Transverse colon (tissue), 4 donors: ENCODE results near the gene LRP1. TPM values are rescaled to one million over a fixed set of nuclear protein-coding genes. Genes with fewer than 3 reads are reported as not detected.

Experiments used
- DNase-seq: peaks from one replicate; pipeline ENCODE4 v3.0.0-alpha.2; 2019
- H3K27ac ChIP-seq, 4 donors: fragments of 200-600 bp; sonication (generic); 2 replicates each; pipeline ENCODE4 v1.5.1; 2016 to 2018; ENCODE audit warnings: inconsistent platforms in 4 of 4
- H3K27me3 ChIP-seq: fragments of 200-600 bp; sonication (generic); 2 replicates; pipeline ENCODE4 v1.5.1; 2017; ENCODE audit warnings: inconsistent platforms
- H3K36me3 ChIP-seq, 4 donors: fragments of 200-600 bp; sonication (generic); 2 replicates each; pipeline ENCODE4 v1.5.1; 2017 to 2019; ENCODE audit warnings: inconsistent platforms in 4 of 4
- H3K4me1 ChIP-seq, 4 donors: fragments of 200-600 bp; sonication (generic); 2 replicates each; pipeline ENCODE4 v1.5.1; 2017 to 2020; ENCODE audit warnings: inconsistent platforms in 4 of 4
- H3K4me3 ChIP-seq, 4 donors: fragments of 200-600 bp; sonication (generic); 1 replicate in 1 of 4; 2 replicates in 3 of 4; pipeline versions ENCODE4 v1.5.1 to v1.6.1; 2017 to 2019; ENCODE audit warnings: inconsistent platforms in 4 of 4
- H3K9me3 ChIP-seq, 2 donors: fragments of 200-600 bp; sonication (generic); 2 replicates each; pipeline ENCODE4 v1.5.1; 2017 to 2019; ENCODE audit warnings: inconsistent platforms in 2 of 2
- CTCF ChIP-seq, 5 experiments: fragments of 200-600 bp in 3 of 5; fragments of 450-650 bp in 2 of 5; sonication (generic) in 3 of 5; IDR thresholded peaks; 1 replicate in 2 of 5; 2 replicates in 3 of 5; pipeline ENCODE4 v1.5.1; 2016 to 2017; ENCODE audit warnings: antibody characterized with exemption in 5 of 5, inconsistent platforms in 3 of 5, mild to moderate bottlenecking in 2 of 5, moderate library complexity in 1 of 5
- EP300 ChIP-seq: sonication (generic); formaldehyde crosslinking; IDR thresholded peaks from one replicate; pipeline ENCODE4 v1.6.1; 2017; ENCODE audit warnings: antibody characterized with exemption, low read depth
- POLR2A ChIP-seq: fragments of 450-650 bp; IDR thresholded peaks from one replicate; pipeline ENCODE4 v1.6.1; 2016; ENCODE audit warnings: antibody characterized with exemption, mild to moderate bottlenecking, moderate library complexity
- POLR2AphosphoS5 ChIP-seq, 3 donors: sonication (generic); formaldehyde crosslinking; IDR thresholded peaks; one replicate each; pipeline ENCODE4 v1.6.1; 2016; ENCODE audit warnings: antibody characterized with exemption in 3 of 3
- WGBS, 2 donors: methylation state at CpG; one replicate each; pipeline ENCODE4 v1.1.5; 2018; ENCODE audit warnings: low coverage in 1 of 2; 5-methylcytosine and 5-hydroxymethylcytosine counted together
- in situ Hi-C, 4 donors: fragments of 200-750 bp; cut with MboI; loops; one replicate each; pipeline versions ENCODE4 v1.15.0 to v1.15.1; 2017; ENCODE audit warnings: low sequenced_read_pairs in 3 of 4, low pct_ligation_motif_present in 1 of 4, low pct_unique_long_range_greater_than_20kb in 1 of 4
- intact Hi-C: fragments of 100-400 bp; cut with DNase I; formaldehyde crosslinking; loops from one replicate; pipeline ENCODE4 v1.15.1; 2023; ENCODE audit warnings: low total_unique reads
- total RNA-seq, 4 donors: library from RNA; depleted of rRNA; stranded (reverse); fragments of >200 nt; gene quantifications; one replicate each; pipeline ENCODE4 v1.1.0, GENCODE V29; 2016

The LRP1 gene
- total RNA-seq = 100 to 1,000 TPM in 3 of 4 donors, 10 to 100 TPM in 1; 94.3 to 248 (median 199) TPM

GRCh38 chr12:57127726-57128518 is at the start of gene LRP1:
TSS of gene LRP1 (plus strand) at chr12:57128483. CDS start at chr12:57128965, 482 bp downstream.
- intact Hi-C loops = no loop called here
- Histone ChIP-seq H3K9me3 (no peaks in the 10 kb centered on the region), H3K36me3 (no peaks in the 10 kb centered on the region), H3K4me1 (peaks cover 27 to 48% (median 39%) of the 10 kb centered on the region in 4 donors), H3K27ac (peak within 1 kb of the TSS; percentile 94 to 99 (median 96)), H3K27me3 (no peaks in the 10 kb centered on the region), H3K4me3 (peak within 1 kb of the TSS; percentile 55 to 79 (median 64))
- DNase-seq = peak; percentile 88
- in situ Hi-C loops = no loop called here
- TF ChIP-seq POLR2AphosphoS5 (IDR thresholded peaks at IDR 0.05) (peak; percentile 80 to 91 (median 88)), CTCF (IDR thresholded peaks at IDR 0.05) (no peak), POLR2A (peak; percentile 83)
- 1% methylated on average over 42 of the region's 57 CpGs; no CpG with 5 or more reads in 1 of the 2 donors for WGBS, 2 donors

GRCh38 chr12:57078519-57079404 is 49.5 kb upstream of the LRP1 start, which contains the start of gene NEMP1:
TSS of gene NEMP1 (minus strand) at chr12:57078791. CDS start at chr12:57078745, 46 bp downstream.
- in situ Hi-C loops (no loop called here), intact Hi-C loops (no loop called here)
- WGBS, 2 donors = 0 to 1% methylated on average over 7 to 35 of the region's 39 CpGs
- Histone ChIP-seq H3K27me3 (no peaks in the 10 kb centered on the region), H3K9me3 (no peaks in the 10 kb centered on the region), H3K4me1 (peaks cover 6 to 20% (median 17%) of the 10 kb centered on the region in 4 donors), H3K27ac (peak within 1 kb of the TSS; percentile 84 to 92 (median 88)), H3K4me3 (peak within 1 kb of the TSS; percentile 49 to 74 (median 64)), H3K36me3 (no peaks in the 10 kb centered on the region)
- TF ChIP-seq EP300 = no peak
- TF ChIP-seq POLR2A = peak; percentile 37
- TF ChIP-seq POLR2AphosphoS5 (IDR thresholded peaks at IDR 0.05) = peak; percentile 39 to 70 (median 49)
- peak; percentile 97 for DNase-seq

- no peak for DNase-seq
Measured at GRCh38 chr12:57079821-57080220, 48.5 kb upstream of the LRP1 start.

GRCh38 chr12:57080855-57081254 is 47.4 kb upstream of the LRP1 start:
- Histone ChIP-seq H3K4me3 (no peak overlapping the region), H3K27ac (no peak overlapping the region), H3K36me3 (no peaks in the 10 kb centered on the region), H3K27me3 (no peaks in the 10 kb centered on the region), H3K9me3 (no peaks in the 10 kb centered on the region), H3K4me1 (peaks cover 6 to 23% (median 17%) of the 10 kb centered on the region in 4 donors)
- intact Hi-C loops = no loop called here
- TF ChIP-seq POLR2AphosphoS5 (IDR thresholded peaks at IDR 0.05) (no peak), POLR2A (no peak), EP300 (no peak), CTCF (IDR thresholded peaks at IDR 0.05) (no peak)
- 86% methylated on average over 1 of the region's 1 CpG; no CpG with 5 or more reads in 1 of the 2 donors for WGBS, 2 donors
- in situ Hi-C loops = no loop called here
- DNase-seq = no peak

More at GRCh38 chr12:57079821-57080220, 48.5 kb upstream of the LRP1 start:
- peak overlapping the region; percentile 78 to 92 (median 88) for H3K27ac ChIP-seq
- 71% methylated on average over 1 of the region's 1 CpG; no CpG with 5 or more reads in 1 of the 2 donors for WGBS, 2 donors
- H3K9me3 ChIP-seq = no peaks in the 10 kb centered on the region
- in situ Hi-C loops (no loop called here), intact Hi-C loops (no loop called here)
- H3K4me3 ChIP-seq = no peak overlapping the region
- H3K27me3 ChIP-seq = no peaks in the 10 kb centered on the region
- peaks cover 6 to 20% (median 17%) of the 10 kb centered on the region in 4 donors for H3K4me1 ChIP-seq
- no peak for TF ChIP-seq POLR2A
- no peaks in the 10 kb centered on the region for H3K36me3 ChIP-seq
